Effector CD8-positive, alpha-beta T cell (primary cell): ENCODE data around the gene GMPPA.
A peak's percentile ranks its signal among the peaks of the same experiment; 100 is the strongest.

Experiments
- DNase-seq: peaks from one replicate; lab custom pipeline; 2025; lab: John Stamatoyannopoulos, UW

The GMPPA gene

GRCh38 chr2:219506153-219506801 lies 7.6 kb downstream of the GMPPA start:
- DNase-seq: no peak

- no peak for DNase-seq
Observed at GRCh38 chr2:219506802-219507526, 8.3 kb downstream of the GMPPA start.

GRCh38 chr2:219507581-219508443 lies 9.1 kb downstream of the GMPPA start:
- no peak for DNase-seq

- DNase-seq: no peak
Observed at GRCh38 chr2:219508444-219508734, 9.7 kb downstream of the GMPPA start.

- DNase-seq: no peak
Observed at GRCh38 chr2:219508971-219509779, 10.5 kb downstream of the GMPPA start.

GRCh38 chr2:219509780-219510511 lies 11.3 kb downstream of the GMPPA start:
- DNase-seq: peak; percentile 13

GRCh38 chr2:219510512-219511135 lies 11.9 kb downstream of the GMPPA start:
- no peak for DNase-seq

- no peak for DNase-seq
Observed at GRCh38 chr2:219511547-219512325, 13.0 kb downstream of the GMPPA start.

GRCh38 chr2:219512524-219513216 lies 14.0 kb downstream of the GMPPA start:
- DNase-seq: no peak

- no peak for DNase-seq
Observed at GRCh38 chr2:219513787-219514186, 15.1 kb downstream of the GMPPA start.

GRCh38 chr2:219514196-219514761 lies 15.6 kb downstream of the GMPPA start, which contains the start of gene ASIC4:
Gene ASIC4 (plus strand): TSS chr2:219514482. CDS start chr2:219514725, 243 bp downstream.
- no peak for DNase-seq

GRCh38 chr2:219514836-219515235 lies 16.1 kb downstream of the GMPPA start:
- no peak for DNase-seq

GRCh38 chr2:219515874-219516629 lies 17.4 kb downstream of the GMPPA start:
- no peak for DNase-seq

- no peak for DNase-seq
Observed at GRCh38 chr2:219516888-219517287, 18.2 kb downstream of the GMPPA start.

GRCh38 chr2:219517954-219518778 lies 19.5 kb downstream of the GMPPA start:
- DNase-seq: no peak

GRCh38 chr2:219519526-219519916 lies 20.8 kb downstream of the GMPPA start:
- no peak for DNase-seq

- DNase-seq: no peak
Observed at GRCh38 chr2:219520079-219520478, 21.4 kb downstream of the GMPPA start.
